ENCODE data around the gene CHIT1.

CHIT1 gene

DNA sequence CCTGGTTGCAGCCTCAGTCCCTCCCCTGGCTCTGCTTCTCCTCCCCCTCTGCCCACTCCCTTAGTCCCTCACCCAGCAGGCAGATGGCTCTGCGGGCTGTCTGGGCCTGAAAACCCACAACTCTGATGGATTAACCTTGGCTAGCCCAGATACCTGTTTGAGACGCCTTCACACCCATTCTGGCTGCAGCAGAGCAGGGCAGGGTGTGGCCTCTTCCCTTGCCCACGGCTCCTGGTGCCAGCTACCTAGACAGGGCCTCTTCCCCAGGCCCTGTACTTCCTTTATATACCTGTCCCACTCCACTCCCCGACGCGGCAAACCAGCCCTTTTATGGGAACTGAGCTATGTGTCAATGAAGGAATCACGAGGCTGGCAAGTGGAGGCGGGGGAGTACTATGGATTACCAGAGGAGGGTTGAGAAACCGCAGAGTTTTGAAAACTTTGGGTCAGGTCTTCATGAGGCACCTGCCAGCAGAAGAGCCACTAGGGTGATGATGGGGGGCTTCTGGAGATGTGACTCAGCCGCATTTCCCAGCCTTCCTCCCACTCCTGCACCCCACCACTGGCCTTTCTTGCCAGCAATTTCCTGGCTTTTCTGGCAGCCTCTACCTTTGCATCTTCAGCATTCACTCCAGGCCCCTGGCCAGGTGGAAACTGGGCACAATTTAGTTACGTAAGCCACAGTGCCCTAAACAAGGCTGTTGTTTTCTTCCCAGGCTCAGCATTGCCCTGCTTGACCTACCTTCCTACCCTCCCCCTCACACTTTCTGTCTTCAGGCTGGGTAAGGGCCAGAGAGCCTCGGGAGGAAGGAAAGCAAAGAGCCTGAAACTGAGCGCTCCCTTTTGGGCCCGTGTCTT is 42.8 kb downstream of the CHIT1 start, which contains the start of gene CHI3L1:
Gene CHI3L1, minus strand, starts transcription at position 259 of the 858 bp plus-strand sequence. Its CDS starts 81 bp downstream, at position 178.
- no peak for DNase-seq (ENCODE audit: extremely low read depth, low read depth)
- TF ChIP-seq, protein P1, sequence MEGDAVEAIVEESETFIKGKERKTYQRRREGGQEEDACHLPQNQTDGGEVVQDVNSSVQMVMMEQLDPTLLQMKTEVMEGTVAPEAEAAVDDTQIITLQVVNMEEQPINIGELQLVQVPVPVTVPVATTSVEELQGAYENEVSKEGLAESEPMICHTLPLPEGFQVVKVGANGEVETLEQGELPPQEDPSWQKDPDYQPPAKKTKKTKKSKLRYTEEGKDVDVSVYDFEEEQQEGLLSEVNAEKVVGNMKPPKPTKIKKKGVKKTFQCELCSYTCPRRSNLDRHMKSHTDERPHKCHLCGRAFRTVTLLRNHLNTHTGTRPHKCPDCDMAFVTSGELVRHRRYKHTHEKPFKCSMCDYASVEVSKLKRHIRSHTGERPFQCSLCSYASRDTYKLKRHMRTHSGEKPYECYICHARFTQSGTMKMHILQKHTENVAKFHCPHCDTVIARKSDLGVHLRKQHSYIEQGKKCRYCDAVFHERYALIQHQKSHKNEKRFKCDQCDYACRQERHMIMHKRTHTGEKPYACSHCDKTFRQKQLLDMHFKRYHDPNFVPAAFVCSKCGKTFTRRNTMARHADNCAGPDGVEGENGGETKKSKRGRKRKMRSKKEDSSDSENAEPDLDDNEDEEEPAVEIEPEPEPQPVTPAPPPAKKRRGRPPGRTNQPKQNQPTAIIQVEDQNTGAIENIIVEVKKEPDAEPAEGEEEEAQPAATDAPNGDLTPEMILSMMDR (IDR thresholded peaks at IDR 0.05; ENCODE audit: low read depth, low read length), result no peak

DNA sequence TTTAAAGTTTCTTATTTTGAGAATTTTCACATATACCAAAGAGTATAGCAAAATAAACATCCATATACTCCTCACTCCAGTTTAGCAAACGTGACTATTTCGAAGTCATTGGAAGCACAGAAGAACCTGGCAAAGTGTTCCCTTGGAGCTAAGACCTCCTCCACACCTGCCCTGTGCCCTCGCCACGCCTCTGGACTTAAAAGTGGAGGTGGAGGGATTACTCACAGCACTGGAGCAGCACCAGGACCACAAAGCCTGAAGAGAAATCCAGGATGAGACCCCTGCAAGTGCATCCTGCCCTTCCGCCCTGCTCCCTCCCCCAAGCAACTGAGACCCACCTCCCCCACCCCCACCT is 43.4 kb downstream of the CHIT1 start:
- no peak for DNase-seq (ENCODE audit: extremely low read depth, low read depth)
- TF ChIP-seq, protein P1 (IDR thresholded peaks at IDR 0.05; ENCODE audit: low read depth, low read length), result no peak

DNA sequence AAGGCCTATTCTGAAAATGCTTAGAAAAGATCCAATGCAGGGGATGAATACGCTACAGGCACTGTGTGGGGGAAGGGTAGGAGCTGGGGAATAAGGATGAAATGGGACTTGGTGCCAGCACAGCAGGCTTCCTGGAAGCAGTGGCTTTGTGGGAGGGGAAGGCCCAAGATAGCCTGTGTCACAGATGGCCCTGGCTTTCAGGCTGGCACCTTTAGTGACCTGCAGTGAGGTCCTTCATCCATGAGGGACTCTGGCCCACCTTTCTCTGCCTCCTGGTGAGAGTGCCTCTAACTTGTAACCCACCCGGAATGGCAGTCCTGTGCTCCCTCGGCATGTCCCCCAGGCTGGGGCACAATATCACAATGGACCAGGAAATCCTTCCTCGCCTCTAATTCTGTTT is 43.9 kb downstream of the CHIT1 start:
- TF ChIP-seq, protein P1 (IDR thresholded peaks at IDR 0.05; ENCODE audit: low read depth, low read length), result no peak
- no peak for DNase-seq (ENCODE audit: extremely low read depth, low read depth)

DNA sequence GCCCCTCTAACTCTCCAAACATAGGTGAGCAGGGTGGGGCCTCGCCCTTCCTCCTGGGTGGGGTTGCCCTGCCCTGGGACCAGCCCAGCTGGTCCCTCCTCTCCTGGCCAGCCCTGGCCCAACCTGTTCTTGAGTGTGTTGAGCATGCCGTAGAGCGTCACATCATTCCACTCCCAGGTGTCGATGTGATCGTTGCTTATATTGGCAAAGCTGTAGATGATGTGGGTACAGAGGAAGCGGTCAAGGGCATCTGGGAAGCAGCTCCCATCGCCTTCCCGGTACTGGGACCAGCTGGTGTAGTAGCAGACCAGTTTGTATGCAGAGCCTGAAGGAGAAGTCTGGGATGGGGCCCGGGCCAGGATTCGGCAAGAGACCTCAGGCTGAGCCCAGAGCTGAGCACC is 44.4 kb downstream of the CHIT1 start:
- TF ChIP-seq, protein P1 (IDR thresholded peaks at IDR 0.05; ENCODE audit: low read depth, low read length), result no peak
- no peak for DNase-seq (ENCODE audit: extremely low read depth, low read depth)

DNA sequence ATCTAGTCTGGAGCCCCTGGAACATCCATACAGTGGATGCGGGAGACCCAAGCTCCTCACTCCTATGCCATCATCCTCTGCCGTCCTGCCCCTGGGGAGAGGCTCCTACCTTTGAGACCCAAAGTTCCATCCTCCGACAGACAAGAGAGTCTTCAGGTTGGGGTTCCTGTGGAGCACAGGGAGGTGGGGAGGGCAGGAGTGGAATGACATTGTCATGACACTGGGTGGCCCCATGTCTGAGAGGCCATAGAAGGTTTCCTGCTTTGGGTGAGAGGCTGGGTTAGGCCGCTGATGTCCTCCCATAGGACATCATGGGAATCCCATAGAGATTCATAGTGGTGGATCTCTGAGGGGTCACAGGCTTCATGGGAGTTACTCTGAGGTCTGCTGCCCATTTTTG is 45.0 kb downstream of the CHIT1 start:
- DNase-seq (ENCODE audit: extremely low read depth, low read depth), result no peak
- TF ChIP-seq, protein P1 (IDR thresholded peaks at IDR 0.05; ENCODE audit: low read depth, low read length), result no peak

DNA sequence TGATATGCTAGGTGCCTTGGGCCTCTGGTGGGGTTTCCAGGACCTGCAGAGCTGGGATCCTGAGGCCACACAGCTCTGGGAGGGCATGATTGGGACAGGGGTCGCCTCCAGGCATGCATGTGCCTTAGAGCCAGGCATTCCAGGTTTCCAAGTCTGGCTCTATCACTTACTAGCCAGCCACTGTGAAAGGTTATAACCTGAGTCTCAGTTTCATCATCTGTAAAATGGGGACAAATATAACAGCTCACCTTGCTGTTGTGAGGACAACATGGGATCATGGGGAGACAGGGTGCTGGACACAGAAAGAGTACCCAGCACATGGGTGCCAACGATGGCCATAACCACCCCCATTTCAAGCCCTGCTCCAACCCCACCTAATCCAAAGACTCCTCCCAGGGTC is 45.6 kb downstream of the CHIT1 start:
- TF ChIP-seq, protein P1 (IDR thresholded peaks at IDR 0.05; ENCODE audit: low read depth, low read length), result no peak
- DNase-seq (ENCODE audit: extremely low read depth, low read depth), result no peak

DNA sequence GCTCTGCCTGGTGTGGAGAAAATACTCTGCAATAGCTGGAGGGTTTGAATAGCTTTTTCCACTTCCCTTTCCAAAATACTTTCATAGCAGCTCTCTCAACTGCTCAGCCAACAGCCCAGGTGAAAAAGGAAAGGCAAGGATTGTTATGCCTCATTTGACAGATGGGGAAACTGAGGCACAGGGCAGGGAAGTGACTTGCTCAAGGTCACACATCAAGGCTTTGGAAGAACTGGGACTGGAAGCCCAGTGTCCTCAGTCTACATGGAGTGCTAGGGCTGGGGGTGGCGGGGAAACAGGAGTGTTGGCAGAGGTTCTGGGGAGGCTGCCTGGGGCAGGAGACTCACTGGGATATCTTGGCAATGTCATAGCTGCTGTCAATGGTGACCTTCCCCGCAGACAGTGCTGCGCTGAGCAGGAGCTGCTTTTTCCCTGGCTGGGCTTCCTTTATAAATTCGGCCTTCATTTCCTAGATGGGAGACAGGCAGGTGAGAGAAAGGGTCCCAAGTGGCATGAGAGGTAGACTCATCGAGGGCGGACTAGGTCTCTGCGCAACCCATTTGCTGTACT is 47.0 kb downstream of the CHIT1 start:
- TF ChIP-seq, protein P1 (IDR thresholded peaks at IDR 0.05; ENCODE audit: low read depth, low read length), result no peak
- no peak for DNase-seq (ENCODE audit: extremely low read depth, low read depth)
